ENCODE results near the gene TNFRSF4.
A peak's percentile ranks its signal among the peaks of the same experiment; 100 is the strongest.

Gene TNFRSF4

DNA sequence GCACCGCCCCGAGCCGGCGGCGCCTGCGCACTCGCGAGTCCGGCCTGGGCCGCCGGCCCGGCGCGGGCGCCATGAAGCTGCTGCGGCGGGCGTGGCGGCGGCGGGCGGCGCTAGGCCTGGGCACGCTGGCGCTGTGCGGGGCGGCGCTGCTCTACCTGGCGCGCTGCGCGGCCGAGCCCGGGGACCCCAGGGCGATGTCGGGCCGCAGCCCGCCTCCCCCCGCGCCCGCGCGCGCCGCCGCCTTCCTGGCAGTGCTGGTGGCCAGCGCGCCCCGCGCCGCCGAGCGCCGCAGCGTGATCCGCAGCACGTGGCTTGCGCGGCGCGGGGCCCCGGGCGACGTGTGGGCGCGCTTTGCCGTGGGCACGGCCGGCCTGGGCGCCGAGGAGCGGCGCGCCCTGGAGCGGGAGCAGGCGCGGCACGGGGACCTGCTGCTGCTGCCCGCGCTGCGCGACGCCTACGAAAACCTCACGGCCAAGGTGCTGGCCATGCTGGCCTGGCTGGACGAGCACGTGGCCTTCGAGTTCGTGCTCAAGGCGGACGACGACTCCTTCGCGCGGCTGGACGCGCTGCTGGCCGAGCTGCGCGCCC lies 18.3 kb upstream of the TNFRSF4 start, which contains the start of gene B3GALT6:
Gene B3GALT6 (plus strand): TSS at position 30 of the 588 bp plus-strand sequence. CDS start 42 bp downstream, at position 72.
- TF ChIP-seq, protein P1, sequence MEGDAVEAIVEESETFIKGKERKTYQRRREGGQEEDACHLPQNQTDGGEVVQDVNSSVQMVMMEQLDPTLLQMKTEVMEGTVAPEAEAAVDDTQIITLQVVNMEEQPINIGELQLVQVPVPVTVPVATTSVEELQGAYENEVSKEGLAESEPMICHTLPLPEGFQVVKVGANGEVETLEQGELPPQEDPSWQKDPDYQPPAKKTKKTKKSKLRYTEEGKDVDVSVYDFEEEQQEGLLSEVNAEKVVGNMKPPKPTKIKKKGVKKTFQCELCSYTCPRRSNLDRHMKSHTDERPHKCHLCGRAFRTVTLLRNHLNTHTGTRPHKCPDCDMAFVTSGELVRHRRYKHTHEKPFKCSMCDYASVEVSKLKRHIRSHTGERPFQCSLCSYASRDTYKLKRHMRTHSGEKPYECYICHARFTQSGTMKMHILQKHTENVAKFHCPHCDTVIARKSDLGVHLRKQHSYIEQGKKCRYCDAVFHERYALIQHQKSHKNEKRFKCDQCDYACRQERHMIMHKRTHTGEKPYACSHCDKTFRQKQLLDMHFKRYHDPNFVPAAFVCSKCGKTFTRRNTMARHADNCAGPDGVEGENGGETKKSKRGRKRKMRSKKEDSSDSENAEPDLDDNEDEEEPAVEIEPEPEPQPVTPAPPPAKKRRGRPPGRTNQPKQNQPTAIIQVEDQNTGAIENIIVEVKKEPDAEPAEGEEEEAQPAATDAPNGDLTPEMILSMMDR (IDR thresholded peaks at IDR 0.05; ENCODE audit: low read length, missing control alignments) = no peak
- DNase-seq (ENCODE audit: low read depth) = no peak
- H3K4me3 ChIP-seq (replicated peaks; ENCODE audit: low read depth, low read length) = peak within 1 kb of the TSS; percentile 89

DNA sequence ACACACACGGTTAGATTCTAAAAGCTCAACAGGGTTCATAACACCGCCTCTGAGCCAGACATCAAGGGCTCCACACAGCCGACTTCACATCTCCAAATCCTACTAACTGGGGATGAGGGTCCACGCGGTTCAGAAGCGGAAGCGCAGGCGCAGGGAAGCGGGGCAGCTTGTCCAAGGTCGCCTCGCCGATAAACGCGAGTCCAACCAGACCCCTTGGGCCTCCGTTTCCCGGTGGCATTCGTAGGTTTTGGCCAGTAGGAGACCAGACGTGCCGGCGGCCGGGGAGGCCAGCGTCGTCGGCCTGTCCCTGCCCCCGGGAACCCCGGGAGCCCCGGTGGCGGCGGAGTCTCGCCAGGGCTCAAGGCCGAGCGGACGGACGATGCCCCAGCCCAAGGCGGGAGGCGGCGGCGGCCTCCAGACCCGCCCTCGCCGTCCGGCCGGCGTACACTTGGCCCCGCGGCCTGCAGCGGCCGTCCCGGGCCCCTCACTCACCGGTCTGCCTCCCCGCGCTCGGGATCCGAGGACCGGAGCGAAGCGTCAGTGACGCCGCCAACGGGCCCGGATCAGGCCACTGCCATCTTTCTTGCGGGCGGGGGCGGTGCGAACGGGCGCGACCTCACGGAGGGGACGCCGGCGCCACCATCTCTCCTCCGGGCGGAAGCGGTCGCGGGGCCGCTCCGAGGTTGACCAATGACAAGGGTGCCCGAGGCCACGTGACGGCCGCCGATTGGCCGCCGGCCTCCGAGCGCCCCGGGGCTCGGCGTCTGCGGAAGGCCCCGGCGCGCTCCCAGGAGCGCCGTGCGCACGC lies 17.7 kb upstream of the TNFRSF4 start, which contains the start of gene SDF4:
Gene SDF4 (minus strand): TSS at position 602 of the 808 bp plus-strand sequence. CDS start 3,229 bp downstream, outside the sequence.
- peak within 1 kb of the TSS; percentile 89 for H3K4me3 ChIP-seq (replicated peaks; ENCODE audit: low read depth, low read length)
- DNase-seq (ENCODE audit: low read depth) = peak; percentile 97
- TF ChIP-seq, protein P1 (IDR thresholded peaks at IDR 0.05; ENCODE audit: low read length, missing control alignments) = no peak

DNA sequence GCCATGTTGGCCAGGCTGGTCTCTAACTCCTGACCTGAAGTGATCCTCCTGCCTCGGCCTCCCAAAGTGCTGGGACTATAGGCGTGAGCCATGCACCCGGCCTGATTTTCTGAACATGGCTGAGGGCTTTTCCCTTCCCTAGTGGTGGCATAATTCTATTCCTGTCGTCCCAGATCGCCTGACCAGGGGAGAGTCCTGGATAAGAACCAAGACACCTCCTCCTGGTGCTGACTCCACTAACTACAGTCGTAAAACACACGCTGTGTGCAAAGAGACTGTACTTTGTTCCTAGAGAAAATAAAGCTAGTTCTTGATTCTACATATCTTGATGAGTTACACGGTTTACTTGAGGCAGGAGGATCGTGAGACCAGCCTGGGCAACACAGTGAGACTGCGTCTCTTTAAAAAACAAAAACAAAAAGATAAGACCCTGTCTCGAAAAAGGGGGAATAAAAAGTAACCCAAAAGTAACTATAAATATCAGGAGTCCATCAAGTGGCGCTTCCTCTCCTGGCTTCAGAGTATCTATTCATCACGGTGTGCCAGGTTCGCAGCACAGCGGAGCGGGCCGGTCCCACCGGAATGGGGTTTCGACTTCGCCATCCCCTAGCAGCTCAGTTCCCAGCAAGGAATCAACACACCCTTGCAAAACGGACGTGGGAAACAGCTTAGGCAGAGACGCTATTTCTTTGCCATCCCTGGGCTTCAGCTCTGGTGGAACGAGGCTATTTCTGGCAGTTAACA lies 16.9 kb upstream of the TNFRSF4 start:
- peak overlapping the region; percentile 89 for H3K4me3 ChIP-seq (replicated peaks; ENCODE audit: low read depth, low read length)
- TF ChIP-seq, protein P1 (IDR thresholded peaks at IDR 0.05; ENCODE audit: low read length, missing control alignments) = peak; percentile 47
- DNase-seq (ENCODE audit: low read depth) = peak; percentile 75

DNA sequence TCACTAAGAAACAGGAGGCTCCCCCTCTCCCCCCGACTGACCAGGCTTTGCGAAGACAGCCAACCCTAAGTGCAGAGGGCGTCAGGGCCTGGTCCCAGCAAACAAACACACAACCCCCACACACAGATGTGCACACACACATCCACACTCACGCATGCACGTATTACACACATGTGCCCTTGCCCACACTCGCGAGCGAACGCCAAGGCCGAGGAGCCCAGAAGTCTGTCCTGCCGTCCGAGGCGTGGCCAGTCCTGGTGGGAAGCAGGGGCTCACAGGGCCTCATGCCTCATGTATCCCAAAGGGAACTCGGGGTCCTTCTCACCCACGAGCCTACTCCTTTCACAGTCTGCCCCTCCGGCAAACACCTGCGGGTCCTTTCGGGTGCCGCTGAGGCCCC lies 15.8 kb upstream of the TNFRSF4 start:
- TF ChIP-seq, protein P1 (IDR thresholded peaks at IDR 0.05; ENCODE audit: low read length, missing control alignments) = no peak
- H3K4me3 ChIP-seq (replicated peaks; ENCODE audit: low read depth, low read length) = no peak overlapping the region
- DNase-seq (ENCODE audit: low read depth) = no peak

DNA sequence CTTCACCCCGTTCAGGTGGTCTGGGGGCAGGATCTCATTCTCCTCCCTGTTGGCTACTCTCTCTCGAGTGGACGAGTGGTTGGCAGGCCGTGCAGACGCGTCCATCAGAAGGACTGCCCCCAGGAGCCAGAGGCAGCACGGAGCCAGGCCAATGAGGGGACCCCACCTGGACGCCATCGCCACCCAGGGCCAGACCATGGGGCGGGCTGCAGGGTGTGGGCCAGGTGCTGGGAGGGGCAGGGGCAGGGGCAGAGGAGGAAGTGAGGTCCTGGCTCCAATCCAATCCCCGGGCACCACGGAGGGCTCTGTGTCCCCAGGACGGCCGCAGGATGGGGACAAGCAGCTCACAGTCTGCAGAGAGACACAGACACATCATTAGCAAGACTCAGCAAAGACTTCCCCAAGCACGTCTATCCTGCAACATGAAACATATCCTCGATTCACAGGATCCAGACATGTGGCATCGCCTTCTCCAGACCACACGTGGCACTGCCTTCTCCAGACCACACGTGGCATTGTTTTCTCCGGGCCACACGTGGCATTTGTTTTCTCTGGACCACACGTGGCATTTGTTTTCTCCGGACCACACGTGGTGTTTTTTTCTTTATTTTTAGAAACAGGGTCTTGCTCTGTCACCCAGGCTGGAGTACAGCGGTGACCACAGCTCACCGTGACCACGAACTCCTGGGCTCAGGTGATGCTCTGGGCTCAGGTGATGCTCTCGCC lies 14.8 kb upstream of the TNFRSF4 start:
- TF ChIP-seq, protein P1 (IDR thresholded peaks at IDR 0.05; ENCODE audit: low read length, missing control alignments) = no peak
- no peak overlapping the region for H3K4me3 ChIP-seq (replicated peaks; ENCODE audit: low read depth, low read length)
- DNase-seq (ENCODE audit: low read depth) = no peak

DNA sequence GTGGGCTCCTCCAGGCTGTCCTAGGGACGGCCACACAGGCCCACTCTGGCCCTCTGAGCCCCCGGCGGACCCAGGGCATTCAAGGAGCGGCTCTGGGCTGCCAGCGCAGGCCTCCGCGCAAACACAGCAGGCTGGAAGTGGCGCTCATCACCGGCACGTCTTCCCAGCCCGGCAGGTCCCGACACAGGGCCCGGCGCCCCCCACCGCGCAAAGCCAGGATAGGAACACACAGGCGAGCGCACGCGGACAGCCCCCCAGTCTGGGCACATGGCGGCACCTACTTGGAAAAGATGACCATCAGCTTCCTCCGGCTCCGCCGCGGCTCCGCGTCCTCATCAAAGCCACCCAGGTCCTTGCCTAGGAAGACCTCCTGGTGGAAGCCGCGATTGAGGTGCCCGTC lies 14.2 kb upstream of the TNFRSF4 start:
- TF ChIP-seq, protein P1 (IDR thresholded peaks at IDR 0.05; ENCODE audit: low read length, missing control alignments) = no peak
- no peak overlapping the region for H3K4me3 ChIP-seq (replicated peaks; ENCODE audit: low read depth, low read length)
- DNase-seq (ENCODE audit: low read depth) = no peak
